HG02571 (cell line): Measurements from ENCODE around the gene ZNF79.
"Not testable (repeated sequence)": the region's sequence is repeated elsewhere in the genome, so short reads cannot be mapped to it uniquely, and the experiment has no call there.

Experiments
- ATAC-seq: cut with Tn5 transposase; IDR thresholded peaks from one replicate; pipeline ENCODE4 v1.9.1; 2021; ENCODE audit warnings: mild to moderate bottlenecking, moderate library complexity; ENCODE audit not compliant: unreplicated experiment

The ZNF79 gene

DNA sequence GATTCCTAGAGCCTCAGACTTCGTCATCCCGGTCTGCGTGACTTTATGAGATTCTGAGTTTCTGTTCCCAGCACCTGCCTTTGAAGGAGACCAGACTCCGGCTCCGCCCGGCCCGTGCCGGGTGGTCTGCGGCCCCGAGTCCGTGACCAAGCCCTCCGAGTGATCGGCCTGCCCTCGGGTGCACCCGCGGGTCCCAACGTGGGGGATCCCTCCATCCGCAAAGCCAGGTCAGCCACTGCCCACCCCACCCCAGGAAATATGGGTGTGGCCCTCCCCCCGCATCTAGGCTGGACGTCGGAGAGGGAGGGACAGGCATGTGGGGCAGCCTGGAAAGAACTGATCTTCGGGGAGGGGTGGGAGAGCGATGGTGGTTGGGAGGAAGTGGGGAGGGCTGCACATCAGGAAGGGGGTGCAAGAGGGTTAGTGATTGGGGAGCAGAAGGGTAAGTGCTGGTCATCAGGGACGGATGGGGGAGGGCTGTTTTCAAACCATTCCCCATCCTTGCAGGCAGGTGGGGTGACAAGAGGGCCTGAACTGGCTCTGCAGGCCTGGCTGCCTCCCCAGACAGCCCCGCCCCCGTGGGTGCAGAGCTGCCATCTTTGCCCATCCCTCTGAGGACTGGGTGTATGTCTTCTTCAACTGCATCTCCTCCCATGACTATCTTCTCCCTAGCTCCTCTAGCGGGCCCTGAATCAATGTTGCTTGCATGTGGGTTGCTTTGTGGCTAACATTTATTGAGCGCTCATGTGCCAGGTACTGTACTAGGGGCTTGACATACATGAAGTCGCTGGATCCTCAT, 27.9 kb downstream of the ZNF79 start:
- ATAC-seq: no peak

DNA sequence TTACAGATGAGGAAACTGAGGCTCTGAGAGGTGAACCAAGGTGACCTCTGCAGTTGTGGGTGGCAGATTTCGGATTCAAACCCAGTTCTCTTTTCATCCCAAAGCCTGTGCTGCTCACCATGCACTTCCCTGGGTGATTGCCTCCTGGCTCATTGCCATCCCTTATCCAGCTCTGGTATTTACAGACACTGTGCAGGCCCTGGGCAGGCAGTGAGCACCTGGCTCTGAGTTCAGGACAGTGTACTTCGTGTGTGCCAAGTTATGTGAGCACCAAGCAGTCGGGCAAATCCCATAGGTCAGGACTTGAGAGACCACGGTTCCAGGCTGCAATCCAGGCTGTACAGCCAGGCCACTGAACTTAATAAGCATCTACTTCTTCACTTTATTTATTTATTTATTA, 28.5 kb downstream of the ZNF79 start:
- ATAC-seq: no peak

DNA sequence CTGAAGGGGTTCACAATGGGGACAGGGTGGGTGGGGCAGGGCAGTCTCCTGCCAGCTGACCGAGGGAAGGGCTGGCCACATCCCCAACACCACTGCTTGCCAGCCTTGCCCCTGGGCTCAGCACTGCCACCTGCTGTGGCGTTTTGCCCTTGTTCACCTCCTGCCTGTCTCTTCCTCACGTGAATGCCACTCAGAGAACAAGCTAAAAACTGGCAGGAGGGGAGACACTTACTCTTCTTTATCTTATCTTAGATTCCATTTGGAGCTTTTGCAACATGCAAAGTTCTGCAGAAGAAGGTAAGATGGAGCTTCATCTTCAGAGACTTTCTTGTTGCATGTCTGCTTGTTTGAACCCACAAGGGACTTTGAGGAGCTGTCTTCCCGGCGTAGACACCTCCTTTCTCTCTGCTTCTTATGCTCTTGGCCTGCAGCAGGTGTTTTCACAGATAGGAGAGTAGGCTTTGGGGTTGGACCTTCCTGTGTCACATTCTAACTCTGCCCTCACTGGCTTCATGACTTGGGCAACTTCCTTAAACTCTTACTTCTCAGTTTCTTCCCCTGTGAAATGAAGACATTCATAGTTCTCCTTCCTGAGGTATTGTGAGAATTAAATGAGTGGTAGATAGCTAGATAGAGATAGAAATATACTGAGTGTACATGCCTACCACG, 31.3 kb downstream of the ZNF79 start:
- no peak for ATAC-seq

DNA sequence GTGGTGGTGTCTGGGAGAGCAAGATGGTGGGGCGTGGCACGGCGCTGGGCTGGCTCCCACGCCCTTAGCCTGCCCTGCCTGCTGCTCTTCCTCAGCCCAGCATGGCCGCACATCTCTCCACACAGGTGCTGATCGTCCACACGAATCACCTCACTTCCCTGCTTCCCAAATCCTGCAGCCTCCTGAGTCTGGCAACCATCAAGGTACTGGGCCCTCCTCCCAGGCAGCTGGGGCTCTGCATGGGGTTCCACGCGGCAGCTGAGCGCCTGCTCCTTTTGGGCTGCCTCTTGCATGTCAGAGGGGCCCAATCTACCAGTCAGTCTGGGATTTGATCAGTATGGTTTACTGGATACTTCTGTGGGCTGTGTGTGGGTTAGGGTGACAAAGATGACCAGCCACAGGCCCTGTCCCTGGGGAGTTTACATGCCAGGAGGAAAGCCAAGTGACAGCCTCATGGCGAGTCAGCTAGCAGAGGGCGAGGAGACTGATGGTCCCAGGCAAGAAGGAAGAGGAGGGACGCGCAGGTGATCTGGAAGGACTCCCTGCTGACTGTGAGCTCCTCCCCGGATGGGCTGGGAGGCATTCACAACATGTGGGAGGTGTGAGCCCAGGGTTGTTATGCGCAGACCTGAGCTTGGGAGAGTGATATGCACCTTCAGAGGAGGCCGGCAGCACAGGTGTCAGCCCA, 33.2 kb downstream of the ZNF79 start:
- no peak for ATAC-seq

DNA sequence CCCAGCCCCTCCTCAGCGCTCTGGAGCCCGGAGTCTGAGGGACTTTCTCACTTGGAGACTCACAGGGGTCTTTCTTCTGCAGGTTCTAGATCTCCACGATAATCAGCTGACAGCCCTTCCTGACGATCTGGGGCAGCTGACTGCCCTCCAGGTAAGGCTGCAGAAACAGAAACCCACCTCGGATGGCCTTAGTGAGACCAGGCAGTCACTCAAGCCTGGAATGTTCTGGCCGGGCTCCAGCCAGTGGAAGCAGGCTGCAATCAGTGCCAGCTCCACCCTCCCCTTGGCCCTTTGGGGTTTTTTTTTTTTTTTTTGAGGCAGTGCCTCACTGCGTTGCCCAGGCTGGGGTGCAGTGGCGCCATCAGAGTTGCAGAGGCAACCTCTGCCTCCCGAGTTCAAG, 34.7 kb downstream of the ZNF79 start:
- ATAC-seq: no peak

DNA sequence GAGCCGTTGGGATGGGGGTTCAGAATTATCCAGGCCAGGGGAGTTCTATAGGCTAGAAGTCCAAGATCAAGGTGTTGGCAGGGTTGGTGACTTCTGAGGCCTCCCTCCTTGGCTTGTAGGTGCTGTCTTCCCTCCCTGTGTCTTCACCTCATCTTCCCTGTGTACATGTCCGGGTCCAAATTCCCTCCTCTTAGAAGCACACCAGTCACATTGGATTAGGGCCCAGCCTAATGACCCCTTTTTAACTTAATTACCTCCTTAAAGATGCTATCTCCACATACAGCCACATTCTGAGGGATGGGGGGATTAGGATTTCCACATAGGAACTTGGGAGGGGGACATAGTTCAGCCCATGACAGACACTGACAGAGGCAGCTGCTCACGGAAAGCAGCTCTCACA, 39.2 kb downstream of the ZNF79 start:
- ATAC-seq: no peak

DNA sequence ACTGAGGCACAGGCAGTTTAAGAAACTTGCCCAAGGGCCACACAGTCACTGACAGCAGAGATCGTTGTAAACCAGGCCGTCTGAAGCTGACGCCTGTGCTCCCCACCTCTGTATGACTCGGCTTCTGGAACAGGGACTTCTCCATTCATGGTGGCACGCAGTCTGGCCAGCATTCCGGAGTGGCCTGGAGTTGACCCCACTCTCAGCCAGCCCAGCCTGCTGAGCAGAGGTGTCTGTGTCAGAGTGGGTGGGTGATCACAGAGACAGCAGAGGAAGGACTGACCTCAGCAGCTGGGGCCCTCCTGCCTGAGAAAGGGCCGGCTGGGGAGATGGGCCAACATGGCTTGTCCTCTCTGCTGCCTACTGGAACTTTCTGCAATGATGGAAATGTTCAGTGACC, 39.7 kb downstream of the ZNF79 start:
- no peak for ATAC-seq

DNA sequence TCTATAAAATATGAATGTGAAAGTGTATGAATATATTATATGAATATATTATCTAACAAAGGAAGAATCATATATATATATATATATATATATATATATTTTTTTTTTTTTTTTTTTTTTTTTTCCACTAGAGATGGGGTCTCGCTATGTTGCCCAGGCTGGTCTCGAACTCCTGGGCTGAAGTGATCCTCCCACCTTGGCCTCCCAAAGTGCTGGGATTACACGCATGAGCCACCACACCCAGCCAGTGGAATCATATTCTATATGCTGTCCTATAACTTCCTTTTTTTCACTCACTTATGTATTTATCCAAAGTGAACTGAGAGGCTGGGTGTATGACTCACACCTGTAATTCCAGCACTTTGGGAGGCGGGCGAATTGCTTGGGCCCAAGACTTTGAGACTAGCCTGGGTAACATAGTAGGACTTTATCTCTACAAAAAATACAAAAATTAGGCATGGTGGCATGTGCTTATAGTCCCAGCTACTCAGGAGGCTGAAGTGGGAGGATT, 42.3 kb downstream of the ZNF79 start:
- ATAC-seq: not testable (repeated sequence)

DNA sequence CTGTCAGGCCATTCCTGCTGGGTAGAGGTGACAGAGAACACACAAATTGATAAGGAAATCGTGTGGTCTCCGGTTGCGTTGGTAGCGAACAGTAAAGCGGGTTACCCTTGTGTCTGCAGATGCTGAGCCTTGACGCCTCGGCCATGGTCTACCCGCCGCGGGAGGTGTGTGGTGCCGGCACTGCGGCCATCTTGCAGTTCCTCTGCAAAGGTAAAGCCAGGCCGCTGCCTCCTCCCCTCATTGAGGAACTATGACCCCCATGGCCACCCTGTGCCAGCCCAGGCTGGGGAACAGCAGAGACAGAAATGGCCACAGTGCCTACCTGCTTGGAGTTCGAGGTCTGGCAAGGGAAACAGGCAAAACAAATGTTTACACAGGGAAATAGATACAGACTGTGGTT, 43.4 kb downstream of the ZNF79 start:
- ATAC-seq: no peak

DNA sequence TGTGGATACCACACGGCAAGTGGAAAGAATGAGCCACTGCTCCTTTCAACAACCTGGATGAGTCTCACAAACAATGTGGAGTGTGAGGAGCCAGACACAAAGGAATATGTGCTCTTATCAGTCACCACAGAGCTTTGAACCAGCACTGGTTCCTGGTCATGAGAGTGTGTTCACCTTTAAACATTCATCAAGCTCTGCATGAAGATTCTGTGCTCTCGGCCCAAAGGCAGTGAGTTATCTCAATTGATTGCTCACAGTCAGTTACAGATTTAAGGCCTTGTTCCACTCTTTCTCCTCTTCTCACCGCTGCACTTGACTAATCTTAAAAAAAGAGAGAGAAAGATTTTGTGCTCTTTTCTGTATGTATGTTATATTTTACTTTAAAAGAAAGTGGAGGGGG, 46.5 kb downstream of the ZNF79 start:
- no peak for ATAC-seq

DNA sequence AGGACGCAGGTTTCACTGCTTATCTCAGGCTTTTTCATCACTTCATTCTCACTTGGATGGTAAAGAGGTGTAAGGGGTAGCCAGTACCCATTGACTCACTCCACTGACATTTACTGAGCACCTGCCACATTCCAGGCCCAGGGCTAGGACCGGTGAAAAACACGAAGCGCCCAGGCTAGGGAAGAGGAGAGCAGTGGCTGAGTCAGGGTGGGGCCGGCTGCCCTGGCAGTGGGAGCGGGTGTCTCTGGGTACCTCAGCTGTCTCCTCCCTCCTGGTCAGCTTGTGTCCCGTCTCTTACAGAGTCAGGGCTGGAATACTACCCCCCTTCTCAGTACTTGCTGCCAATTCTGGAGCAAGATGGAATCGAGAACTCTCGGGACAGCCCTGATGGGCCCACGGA, 49.3 kb downstream of the ZNF79 start:
- no peak for ATAC-seq

DNA sequence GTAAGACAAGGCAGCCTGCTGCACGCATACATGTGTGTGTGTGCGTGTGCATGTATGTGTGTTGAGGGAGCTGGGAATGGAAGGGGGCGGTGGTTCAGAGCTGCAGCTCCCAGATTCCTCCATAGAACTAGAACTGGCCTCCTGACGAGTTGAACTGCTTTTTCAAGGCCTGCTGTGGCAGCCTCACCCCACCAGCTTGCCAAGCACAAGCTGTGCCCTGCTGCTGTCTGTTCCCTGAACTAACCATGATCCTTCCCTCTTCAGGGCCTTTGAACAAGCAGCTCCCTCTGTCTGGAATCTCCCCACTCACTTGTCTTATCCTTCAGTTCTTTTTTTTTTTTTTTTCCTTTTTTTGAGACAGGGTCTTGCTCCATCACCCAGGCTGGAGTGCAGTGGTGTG, 49.8 kb downstream of the ZNF79 start:
- ATAC-seq: no peak

DNA sequence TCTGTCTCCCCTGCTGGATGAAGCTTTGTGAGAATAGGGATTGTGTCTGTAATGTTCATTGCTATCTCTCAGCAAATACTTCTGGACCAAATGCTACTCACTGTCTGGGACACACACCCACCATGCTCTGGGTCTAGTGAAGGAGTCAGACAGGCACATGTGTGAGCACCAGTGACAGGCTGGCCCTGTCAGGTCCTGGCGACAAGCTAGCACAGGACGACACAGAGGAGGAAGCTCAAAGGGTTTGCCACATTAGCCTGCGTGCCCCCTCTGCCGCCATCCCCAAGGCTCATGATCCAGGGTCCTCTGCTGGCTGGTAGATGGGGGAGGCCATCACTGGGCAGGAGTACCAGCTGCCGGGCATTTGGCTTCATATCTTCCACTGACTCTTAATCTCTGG, 50.4 kb downstream of the ZNF79 start:
- no peak for ATAC-seq

DNA sequence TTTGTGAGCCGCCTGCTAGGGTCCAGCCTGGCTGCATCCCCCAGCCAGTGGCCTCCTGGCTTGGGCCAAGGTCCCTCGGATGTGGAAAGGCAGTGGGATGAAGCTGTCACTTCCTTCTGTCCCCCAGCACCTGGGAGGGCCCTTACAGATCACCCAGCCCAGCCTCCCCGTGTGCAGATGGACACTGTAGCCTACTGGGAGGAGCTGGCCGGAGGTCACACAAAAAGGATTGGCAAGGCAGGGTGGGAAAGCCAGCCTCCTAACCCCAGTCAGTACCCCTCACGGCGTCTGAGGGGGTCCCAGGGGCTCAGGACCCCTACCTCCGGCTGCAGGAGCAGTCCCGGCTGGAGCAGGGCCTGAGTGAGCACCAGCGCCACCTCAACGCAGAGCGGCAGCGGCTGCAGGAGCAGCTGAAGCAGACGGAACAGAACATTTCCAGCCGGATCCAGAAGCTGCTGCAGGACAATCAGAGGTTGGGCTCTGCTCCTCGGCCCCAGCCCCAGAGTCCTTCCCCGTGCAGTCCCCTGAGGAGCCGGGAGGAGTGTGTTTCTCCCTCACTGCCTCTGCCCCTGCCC, 55.4 kb downstream of the ZNF79 start:
- no peak for ATAC-seq

DNA sequence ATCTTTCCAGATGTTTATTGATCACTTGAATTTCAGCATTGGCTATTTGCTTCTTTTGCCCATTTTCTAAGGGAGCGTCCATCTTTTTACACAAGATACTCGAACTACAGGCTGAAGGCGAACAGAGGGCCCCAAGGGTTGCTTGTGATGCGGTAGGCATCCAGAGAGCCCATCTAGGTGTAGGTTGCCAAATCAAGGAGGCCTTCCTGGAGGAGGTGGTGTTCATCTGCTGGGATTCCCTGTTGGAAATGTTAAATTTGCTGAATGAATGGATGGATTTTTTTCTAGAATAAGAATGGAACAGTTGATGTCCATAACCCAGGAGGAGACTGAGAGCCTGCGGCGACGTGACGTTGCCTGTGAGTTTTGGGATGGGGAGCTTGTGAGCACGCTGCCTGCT, 58.5 kb downstream of the ZNF79 start:
- no peak for ATAC-seq

DNA sequence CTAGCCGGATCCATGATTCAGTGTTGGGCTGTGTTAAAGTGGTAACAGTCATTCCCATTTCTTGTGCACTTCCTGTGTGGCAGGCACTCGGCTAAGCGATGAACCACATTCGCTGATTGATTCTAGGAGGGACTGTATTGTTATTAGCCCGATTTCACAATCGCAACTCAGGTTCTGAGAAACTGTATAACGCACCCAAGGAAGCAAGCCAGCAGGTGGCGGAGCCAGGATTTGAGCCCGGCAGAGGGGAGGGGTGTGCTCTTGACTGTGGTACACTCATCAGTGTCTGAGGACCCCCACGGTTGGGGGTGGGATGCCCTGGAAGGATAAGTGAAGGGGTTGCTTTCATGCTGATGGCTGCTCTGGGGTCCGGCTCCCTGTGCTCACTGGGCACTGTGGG, 61.8 kb downstream of the ZNF79 start:
- ATAC-seq: no peak

DNA sequence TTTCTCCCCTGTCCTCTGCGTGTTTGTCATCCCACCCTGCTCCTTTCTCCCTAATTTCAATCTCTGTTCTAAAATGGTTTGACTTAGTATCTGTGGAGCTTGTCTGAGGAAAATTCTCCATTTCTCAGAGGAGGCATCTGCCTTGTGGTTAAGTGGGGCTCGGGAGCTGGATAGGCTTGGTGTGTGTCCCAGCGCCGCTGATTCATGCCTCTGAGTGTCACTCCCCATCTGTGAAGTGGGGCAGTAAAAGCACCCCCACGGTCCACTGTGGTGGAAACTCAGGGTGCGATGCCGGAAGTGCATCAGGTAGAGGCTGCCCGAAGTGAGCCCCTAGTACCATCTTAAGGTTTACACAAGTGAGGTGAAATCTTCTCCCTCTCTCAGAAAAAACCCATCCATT, 64.8 kb downstream of the ZNF79 start:
- ATAC-seq: no peak

DNA sequence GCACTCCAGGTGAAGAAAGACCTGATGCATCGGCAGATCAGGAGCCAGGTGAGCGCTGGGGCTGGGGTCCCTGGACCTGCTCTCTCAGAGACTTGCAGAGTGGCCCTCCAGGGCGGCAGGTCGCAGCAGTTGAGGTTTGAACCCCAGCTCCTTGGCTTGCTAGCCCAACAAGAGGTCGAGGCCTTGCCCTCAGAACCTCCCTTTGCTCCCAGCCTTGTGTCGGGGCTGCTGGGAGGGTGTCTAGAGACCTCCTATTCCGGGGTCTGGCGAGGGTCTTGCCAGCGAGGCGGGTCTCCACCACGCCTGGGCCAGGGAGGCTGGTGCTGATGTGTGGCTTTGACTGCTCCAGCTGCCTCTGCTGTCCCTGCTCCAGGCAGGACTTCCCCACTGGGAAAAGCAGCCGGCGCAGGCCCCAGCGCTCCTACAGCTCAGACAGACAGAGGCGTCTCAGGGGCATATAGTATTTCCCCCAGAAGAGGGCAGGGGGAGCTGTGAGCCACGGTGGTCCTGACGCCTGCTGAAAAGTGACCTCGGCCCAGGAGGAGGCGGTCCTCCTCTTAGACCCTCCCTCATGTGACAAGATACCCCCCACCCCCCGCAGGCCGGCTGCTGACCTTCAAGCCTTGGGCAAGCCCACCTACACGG, 65.4 kb downstream of the ZNF79 start:
- no peak for ATAC-seq

DNA sequence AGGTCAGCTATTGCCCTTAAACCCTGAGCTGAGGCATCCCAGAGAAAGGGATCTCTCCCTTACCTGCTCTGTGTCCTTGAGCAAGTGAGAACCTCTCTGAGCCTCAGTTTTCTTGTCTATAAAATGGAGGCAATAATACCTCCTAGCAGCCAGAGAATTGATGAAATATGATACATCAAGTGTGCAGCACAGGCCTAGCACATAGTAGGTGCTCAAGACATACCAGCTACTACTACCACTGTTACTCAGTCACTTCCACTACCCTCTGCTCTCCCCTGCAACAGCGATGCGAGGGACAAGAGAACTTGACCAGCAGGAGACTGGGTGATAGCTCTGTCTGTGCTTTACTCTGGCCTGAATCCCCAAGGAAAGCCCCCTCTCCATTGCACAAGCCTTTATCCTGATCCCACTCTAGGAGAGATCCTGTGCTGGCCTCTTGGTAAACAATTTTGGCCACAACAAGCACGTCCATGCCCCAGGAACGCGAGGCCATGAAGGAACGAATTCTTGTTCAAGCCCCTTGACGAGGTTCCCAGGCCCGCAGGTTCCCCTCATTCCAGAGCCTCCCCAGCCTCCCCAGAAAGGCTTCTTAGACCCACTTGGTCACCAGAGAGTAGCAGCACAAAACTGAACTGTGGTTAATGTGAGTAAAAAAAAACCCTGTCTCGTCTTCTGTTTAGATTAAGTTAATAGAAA, 66.5 kb downstream of the ZNF79 start:
- ATAC-seq: no peak

DNA sequence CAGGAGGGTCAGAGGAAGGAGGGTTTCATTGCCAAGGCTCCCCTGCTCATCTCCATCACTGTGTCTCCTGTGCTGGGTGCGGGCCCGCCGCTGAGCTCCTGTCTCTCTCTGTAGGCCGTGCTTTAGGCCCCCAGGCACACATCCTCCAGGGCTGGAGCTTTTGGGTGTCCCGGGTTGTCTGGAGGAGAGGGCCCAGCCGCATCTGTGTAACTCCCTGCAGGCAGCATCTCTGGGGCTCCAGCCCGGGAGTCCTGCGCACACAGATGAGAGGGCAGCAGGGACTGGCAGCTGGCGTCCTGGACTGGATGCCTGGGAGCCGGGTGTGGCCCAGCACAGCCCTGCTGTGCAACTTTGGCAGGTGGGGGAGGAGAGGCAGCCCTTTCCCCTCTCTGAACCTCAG, 67.3 kb downstream of the ZNF79 start:
- ATAC-seq: no peak
